ENCODE measurements around the gene MLST8.

The MLST8 gene

DNA sequence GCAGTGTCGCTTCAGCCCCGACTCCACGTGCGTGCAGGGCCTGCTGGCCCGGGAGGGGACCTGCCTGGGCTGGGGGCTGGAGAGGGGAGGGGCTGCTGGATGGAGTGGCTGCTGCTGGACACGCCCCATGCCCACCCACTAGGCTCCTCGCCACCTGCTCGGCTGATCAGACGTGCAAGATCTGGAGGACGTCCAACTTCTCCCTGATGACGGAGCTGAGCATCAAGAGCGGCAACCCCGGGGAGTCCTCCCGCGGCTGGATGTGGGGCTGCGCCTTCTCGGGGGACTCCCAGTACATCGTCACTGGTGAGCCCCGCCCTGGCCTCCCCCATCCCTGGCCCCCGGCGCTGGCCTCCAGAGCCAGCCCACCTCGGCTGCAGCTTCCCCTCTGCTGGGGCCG is 3.1 kb downstream of the MLST8 start:
- TF ChIP-seq, protein P1, sequence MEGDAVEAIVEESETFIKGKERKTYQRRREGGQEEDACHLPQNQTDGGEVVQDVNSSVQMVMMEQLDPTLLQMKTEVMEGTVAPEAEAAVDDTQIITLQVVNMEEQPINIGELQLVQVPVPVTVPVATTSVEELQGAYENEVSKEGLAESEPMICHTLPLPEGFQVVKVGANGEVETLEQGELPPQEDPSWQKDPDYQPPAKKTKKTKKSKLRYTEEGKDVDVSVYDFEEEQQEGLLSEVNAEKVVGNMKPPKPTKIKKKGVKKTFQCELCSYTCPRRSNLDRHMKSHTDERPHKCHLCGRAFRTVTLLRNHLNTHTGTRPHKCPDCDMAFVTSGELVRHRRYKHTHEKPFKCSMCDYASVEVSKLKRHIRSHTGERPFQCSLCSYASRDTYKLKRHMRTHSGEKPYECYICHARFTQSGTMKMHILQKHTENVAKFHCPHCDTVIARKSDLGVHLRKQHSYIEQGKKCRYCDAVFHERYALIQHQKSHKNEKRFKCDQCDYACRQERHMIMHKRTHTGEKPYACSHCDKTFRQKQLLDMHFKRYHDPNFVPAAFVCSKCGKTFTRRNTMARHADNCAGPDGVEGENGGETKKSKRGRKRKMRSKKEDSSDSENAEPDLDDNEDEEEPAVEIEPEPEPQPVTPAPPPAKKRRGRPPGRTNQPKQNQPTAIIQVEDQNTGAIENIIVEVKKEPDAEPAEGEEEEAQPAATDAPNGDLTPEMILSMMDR (IDR thresholded peaks at IDR 0.05; ENCODE audit: insufficient read depth, low read length, poor library complexity, severe bottlenecking) = no peak
- Histone ChIP-seq H3K27me3 (replicated peaks; ENCODE audit: control insufficient read depth, insufficient read depth, low read length) (no peaks in the 10 kb centered on the region), H3K4me3 (replicated peaks; ENCODE audit: low read depth, low read length) (no peak overlapping the region), H3K36me3 (ENCODE audit: control insufficient read depth, insufficient read depth, low read length) (peaks cover 16% of the 10 kb centered on the region)
- no peak for DNase-seq (ENCODE audit: extremely low read depth, insufficient read length)

- DNase-seq (ENCODE audit: extremely low read depth, insufficient read length) = no peak
- H3K36me3 ChIP-seq (ENCODE audit: control insufficient read depth, insufficient read depth, low read length) = peaks cover 16% of the 10 kb centered on the region
- H3K4me3 ChIP-seq (replicated peaks; ENCODE audit: low read depth, low read length) = no peak overlapping the region
- no peaks in the 10 kb centered on the region for H3K27me3 ChIP-seq (replicated peaks; ENCODE audit: control insufficient read depth, insufficient read depth, low read length)
- TF ChIP-seq, protein P1 (IDR thresholded peaks at IDR 0.05; ENCODE audit: insufficient read depth, low read length, poor library complexity, severe bottlenecking) = no peak
These were observed 3.5 kb downstream of the MLST8 start for GRCh38 chr16:2208772-2209171.

GRCh38 chr16:2209258-2210008 is 4.2 kb downstream of the MLST8 start:
- no peak for DNase-seq (ENCODE audit: extremely low read depth, insufficient read length)
- Histone ChIP-seq H3K27me3 (replicated peaks; ENCODE audit: control insufficient read depth, insufficient read depth, low read length) (no peaks in the 10 kb centered on the region), H3K4me3 (replicated peaks; ENCODE audit: low read depth, low read length) (no peak overlapping the region), H3K36me3 (ENCODE audit: control insufficient read depth, insufficient read depth, low read length) (peaks cover 16% of the 10 kb centered on the region)
- TF ChIP-seq, protein P1 (IDR thresholded peaks at IDR 0.05; ENCODE audit: insufficient read depth, low read length, poor library complexity, severe bottlenecking) = no peak

GRCh38 chr16:2210009-2210332 is 4.7 kb downstream of the MLST8 start:
- Histone ChIP-seq H3K27me3 (replicated peaks; ENCODE audit: control insufficient read depth, insufficient read depth, low read length) (no peaks in the 10 kb centered on the region), H3K4me3 (replicated peaks; ENCODE audit: low read depth, low read length) (no peak overlapping the region), H3K36me3 (ENCODE audit: control insufficient read depth, insufficient read depth, low read length) (peaks cover 16% of the 10 kb centered on the region)
- TF ChIP-seq, protein P1 (IDR thresholded peaks at IDR 0.05; ENCODE audit: insufficient read depth, low read length, poor library complexity, severe bottlenecking) = no peak
- no peak for DNase-seq (ENCODE audit: extremely low read depth, insufficient read length)

- Histone ChIP-seq H3K27me3 (replicated peaks; ENCODE audit: control insufficient read depth, insufficient read depth, low read length) (no peaks in the 10 kb centered on the region), H3K36me3 (ENCODE audit: control insufficient read depth, insufficient read depth, low read length) (peaks cover 16% of the 10 kb centered on the region), H3K4me3 (replicated peaks; ENCODE audit: low read depth, low read length) (no peak within 1 kb of the TSS)
- DNase-seq (ENCODE audit: extremely low read depth, insufficient read length) = no peak
- TF ChIP-seq, protein P1 (IDR thresholded peaks at IDR 0.05; ENCODE audit: insufficient read depth, low read length, poor library complexity, severe bottlenecking) = no peak
These were observed 5.4 kb downstream of the MLST8 start, which contains the start of gene BRICD5 for GRCh38 chr16:2210386-2211365. BRICD5 (minus strand) TSS chr16:2210863; CDS start chr16:2210833, 30 bp downstream.
